Esophagus (tissue), 2 donors: ENCODE measurements around the gene SLC6A18. TPM values are rescaled to one million over a fixed set of nuclear protein-coding genes. Genes with fewer than 3 reads are reported as not detected.

Experiments used
- H3K27ac ChIP-seq, 2 donors: one replicate each; pipeline ENCODE4 v1.5.1; 2013; ENCODE audit warnings: low read depth in 2 of 2, mild to moderate bottlenecking in 2 of 2, inconsistent platforms in 1 of 2, low read length in 1 of 2, moderate library complexity in 1 of 2
- H3K27me3 ChIP-seq, 2 donors: one replicate each; pipeline ENCODE4 v1.6.1; 2013; ENCODE audit warnings: low read length in 2 of 2, control low read depth in 1 of 2, mild to moderate bottlenecking in 1 of 2; ENCODE audit not compliant: insufficient read depth in 2 of 2, control insufficient read depth in 1 of 2
- H3K36me3 ChIP-seq, 2 donors: one replicate each; pipeline ENCODE4 v1.6.1; 2013; ENCODE audit warnings: low read length in 1 of 2; ENCODE audit not compliant: control insufficient read depth in 2 of 2, insufficient read depth in 2 of 2
- H3K4me1 ChIP-seq, 2 donors: one replicate each; pipeline ENCODE4 v1.6.1; 2013; ENCODE audit warnings: low read length in 1 of 2; ENCODE audit not compliant: control insufficient read depth in 2 of 2, insufficient read depth in 2 of 2
- H3K4me3 ChIP-seq, 2 donors: one replicate each; pipeline ENCODE4 v1.5.1; 2013; ENCODE audit warnings: low read length in 2 of 2, mild to moderate bottlenecking in 2 of 2, low read depth in 1 of 2, moderate library complexity in 1 of 2
- H3K9me3 ChIP-seq, 2 donors: one replicate each; pipeline ENCODE4 v1.6.1; 2013; ENCODE audit warnings: mild to moderate bottlenecking in 2 of 2, low read depth in 1 of 2, low read length in 1 of 2, moderate library complexity in 1 of 2; ENCODE audit not compliant: control insufficient read depth in 2 of 2, insufficient read depth in 1 of 2
- WGBS, 2 donors: extraction: QIAGEN DNeasy Blood & Tissue Kit; methylation state at CpG; one replicate each; pipeline ENCODE4 v1.1.7; 2013; 5-methylcytosine and 5-hydroxymethylcytosine counted together
- polyA plus RNA-seq, 2 donors: library from polyadenylated mRNA; stranded (reverse); fragments of 200-250 nt; gene quantifications; one replicate each; pipeline ENCODE4 v1.2.3, GENCODE V29; 2013
- donor health status: healthy with polysubstance abuse.
- donor health status: Bipolar disorder and iron deficiency.

The SLC6A18 gene
- polyA plus RNA-seq, 2 donors = not detected

DNA sequence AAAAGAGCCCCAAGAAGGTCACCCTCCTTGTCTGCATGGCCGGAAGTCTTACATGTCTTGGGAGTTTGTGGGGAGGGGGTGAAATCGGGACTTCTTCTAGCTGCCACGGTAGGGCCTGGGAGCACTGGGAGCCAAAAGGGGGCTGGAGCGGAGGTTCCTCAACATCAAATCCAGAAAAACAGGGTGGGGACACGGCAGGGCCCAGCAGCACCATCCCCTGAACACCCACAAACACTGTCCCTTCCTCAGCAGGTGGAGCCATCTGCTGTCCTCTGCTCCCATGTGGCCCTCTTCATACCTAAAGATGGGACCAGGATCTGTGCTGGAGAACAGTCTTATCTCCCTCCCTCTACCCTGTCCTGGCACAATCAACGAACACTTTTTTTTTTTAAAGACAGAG lies 67.0 kb downstream of the SLC6A18 start:
- 76 to 81% methylated on average over 6 of the region's 6 CpGs for WGBS, 2 donors

GRCh38 chr5:1292846-1293415 lies 67.8 kb downstream of the SLC6A18 start:
- Histone ChIP-seq H3K27ac (no peak overlapping the region), H3K4me3 (no peak overlapping the region), H3K9me3 (peaks cover 0 to 8% of the 10 kb centered on the region in 2 donors), H3K27me3 (peaks cover 0 to 11% of the 10 kb centered on the region in 2 donors), H3K4me1 (peaks cover 4 to 7% of the 10 kb centered on the region in 2 donors), H3K36me3 (no peaks in the 10 kb centered on the region)
- WGBS, 2 donors = 90% methylated on average over 30 of the region's 30 CpGs

More for the DNA sequence above, 67.0 kb downstream of the SLC6A18 start:
- Histone ChIP-seq H3K27ac (no peak overlapping the region), H3K27me3 (peaks cover 0 to 11% of the 10 kb centered on the region in 2 donors), H3K4me3 (no peak overlapping the region), H3K9me3 (peaks cover 0 to 8% of the 10 kb centered on the region in 2 donors), H3K4me1 (peaks cover 4 to 7% of the 10 kb centered on the region in 2 donors), H3K36me3 (no peaks in the 10 kb centered on the region)

DNA sequence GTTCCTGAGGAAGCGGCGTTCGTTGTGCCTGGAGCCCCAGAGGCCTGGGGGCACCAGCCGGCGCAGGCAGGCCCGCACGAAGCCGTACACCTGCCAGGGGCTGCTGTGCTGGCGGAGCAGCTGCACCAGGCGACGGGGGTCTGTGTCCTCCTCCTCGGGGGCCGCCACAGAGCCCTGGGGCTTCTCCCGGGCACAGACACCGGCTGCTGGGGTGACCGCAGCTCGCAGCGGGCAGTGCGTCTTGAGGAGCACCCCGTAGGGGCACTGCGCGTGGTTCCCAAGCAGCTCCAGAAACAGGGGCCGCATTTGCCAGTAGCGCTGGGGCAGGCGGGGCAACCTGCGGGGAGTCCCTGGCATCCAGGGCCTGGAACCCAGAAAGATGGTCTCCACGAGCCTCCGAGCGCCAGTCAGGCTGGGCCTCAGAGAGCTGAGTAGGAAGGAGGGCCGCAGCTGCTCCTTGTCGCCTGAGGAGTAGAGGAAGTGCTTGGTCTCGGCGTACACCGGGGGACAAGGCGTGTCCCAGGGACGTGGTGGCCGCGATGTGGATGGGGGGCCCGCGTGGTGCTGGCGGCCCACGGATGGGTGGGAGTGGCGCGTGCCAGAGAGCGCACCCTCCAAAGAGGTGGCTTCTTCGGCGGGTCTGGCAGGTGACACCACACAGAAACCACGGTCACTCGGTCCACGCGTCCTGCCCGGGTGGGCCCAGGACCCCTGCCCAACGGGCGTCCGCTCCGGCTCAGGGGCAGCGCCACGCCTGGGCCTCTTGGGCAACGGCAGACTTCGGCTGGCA lies 68.4 kb downstream of the SLC6A18 start:
- peaks cover 4 to 7% of the 10 kb centered on the region in 2 donors for H3K4me1 ChIP-seq
- H3K9me3 ChIP-seq = peaks cover 0 to 4% of the 10 kb centered on the region in 2 donors
- 93% methylated on average over 56 to 60 of the region's 60 CpGs for WGBS, 2 donors
- no peak overlapping the region for H3K4me3 ChIP-seq
- no peaks in the 10 kb centered on the region for H3K36me3 ChIP-seq
- H3K27me3 ChIP-seq = peaks cover 0 to 11% of the 10 kb centered on the region in 2 donors
- no peak overlapping the region for H3K27ac ChIP-seq

DNA sequence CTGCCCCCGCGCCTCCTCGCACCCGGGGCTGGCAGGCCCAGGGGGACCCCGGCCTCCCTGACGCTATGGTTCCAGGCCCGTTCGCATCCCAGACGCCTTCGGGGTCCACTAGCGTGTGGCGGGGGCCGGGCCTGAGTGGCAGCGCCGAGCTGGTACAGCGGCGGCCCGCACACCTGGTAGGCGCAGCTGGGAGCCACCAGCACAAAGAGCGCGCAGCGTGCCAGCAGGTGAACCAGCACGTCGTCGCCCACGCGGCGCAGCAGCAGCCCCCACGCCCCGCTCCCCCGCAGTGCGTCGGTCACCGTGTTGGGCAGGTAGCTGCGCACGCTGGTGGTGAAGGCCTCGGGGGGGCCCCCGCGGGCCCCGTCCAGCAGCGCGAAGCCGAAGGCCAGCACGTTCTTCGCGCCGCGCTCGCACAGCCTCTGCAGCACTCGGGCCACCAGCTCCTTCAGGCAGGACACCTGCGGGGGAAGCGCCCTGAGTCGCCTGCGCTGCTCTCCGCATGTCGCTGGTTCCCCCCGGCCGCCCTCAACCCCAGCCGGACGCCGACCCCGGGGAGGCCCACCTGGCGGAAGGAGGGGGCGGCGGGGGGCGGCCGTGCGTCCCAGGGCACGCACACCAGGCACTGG lies 69.1 kb downstream of the SLC6A18 start:
- Histone ChIP-seq H3K27ac (no peak overlapping the region), H3K9me3 (no peaks in the 10 kb centered on the region), H3K27me3 (peaks cover 0 to 11% of the 10 kb centered on the region in 2 donors), H3K36me3 (no peaks in the 10 kb centered on the region), H3K4me3 (no peak overlapping the region), H3K4me1 (peaks cover 4 to 7% of the 10 kb centered on the region in 2 donors)
- 28 to 39% methylated on average over 47 to 69 of the region's 69 CpGs for WGBS, 2 donors

- Histone ChIP-seq H3K4me1 (peaks cover 4 to 7% of the 10 kb centered on the region in 2 donors), H3K4me3 (no peak within 1 kb of the TSS), H3K27me3 (peaks cover 0 to 11% of the 10 kb centered on the region in 2 donors), H3K9me3 (no peaks in the 10 kb centered on the region), H3K27ac (no peak within 1 kb of the TSS), H3K36me3 (no peaks in the 10 kb centered on the region)
- 9 to 16% methylated on average over 54 to 102 of the region's 102 CpGs for WGBS, 2 donors
Measured at GRCh38 chr5:1294835-1295649, 69.9 kb downstream of the SLC6A18 start, which contains the start of gene TERT. TERT (minus strand) TSS chr5:1295068; CDS start chr5:1294989, 79 bp downstream.

DNA sequence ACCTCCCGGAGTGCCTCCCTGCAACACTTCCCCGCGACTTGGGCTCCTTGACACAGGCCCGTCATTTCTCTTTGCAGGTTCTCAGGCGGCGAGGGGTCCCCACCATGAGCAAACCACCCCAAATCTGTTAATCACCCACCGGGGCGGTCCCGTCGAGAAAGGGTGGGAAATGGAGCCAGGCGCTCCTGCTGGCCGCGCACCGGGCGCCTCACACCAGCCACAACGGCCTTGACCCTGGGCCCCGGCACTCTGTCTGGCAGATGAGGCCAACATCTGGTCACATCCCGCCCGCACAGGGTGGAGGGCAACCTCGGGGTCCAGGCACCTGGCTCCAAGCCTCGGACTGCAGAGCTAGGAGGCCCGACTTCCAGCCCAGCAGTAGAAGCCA lies 70.5 kb downstream of the SLC6A18 start:
- Histone ChIP-seq H3K4me1 (peaks cover 4 to 7% of the 10 kb centered on the region in 2 donors), H3K4me3 (no peak overlapping the region), H3K27me3 (peaks cover 2 to 11% of the 10 kb centered on the region in 2 donors), H3K27ac (no peak overlapping the region), H3K36me3 (no peaks in the 10 kb centered on the region), H3K9me3 (no peaks in the 10 kb centered on the region)
- WGBS, 2 donors = 53 to 57% methylated on average over 21 to 22 of the region's 22 CpGs

Other genes with a start within 250 kb of the SLC6A18 start
- 1 to 10 TPM; 4.2 to 4.5 TPM for gene NKD2, start 216.6 kb upstream of the SLC6A18 start, polyA plus RNA-seq
- 1 to 10 TPM; 4.0 to 4.7 TPM for gene SLC12A7, start 113.3 kb upstream of the SLC6A18 start, polyA plus RNA-seq
- not detected for gene SLC6A19, start 23.8 kb upstream of the SLC6A18 start, polyA plus RNA-seq
- under 1 TPM; 0.13 to 0.51 TPM for gene TERT, start 69.7 kb downstream of the SLC6A18 start, polyA plus RNA-seq
- 10 to 100 TPM; 20.0 to 52.1 TPM for gene CLPTM1L, start 119.7 kb downstream of the SLC6A18 start, polyA plus RNA-seq
- gene SLC6A3, start 220.1 kb downstream of the SLC6A18 start, polyA plus RNA-seq = under 1 TPM in 1 of 2 donors, not detected in 1; 0.11 TPM